ENCODE measurements around the gene GAB3.

The GAB3 gene

GRCh38 chrX:154727418-154727817 is 23.5 kb downstream of the GAB3 start:
- H3K36me3 ChIP-seq: no peaks in the 10 kb centered on the region
- TF ChIP-seq Cebpa-rat (IDR thresholded peaks at IDR 0.05): no peak
- peaks cover 35% of the 10 kb centered on the region for H3K4me1 ChIP-seq
- H4K20me1 ChIP-seq: no peaks in the 10 kb centered on the region; the same call in 1 of the 2 replicates
- no peak overlapping the region for H3K4me2 ChIP-seq
- no peaks in the 10 kb centered on the region for H3K9me3 ChIP-seq
- peaks cover 87% of the 10 kb centered on the region for H3K27me3 ChIP-seq
- H3K9ac ChIP-seq: no peak overlapping the region
- H3K4me3 ChIP-seq: no peak overlapping the region
- no peak overlapping the region for H3K27ac ChIP-seq

- TF ChIP-seq Cebpa-rat (IDR thresholded peaks at IDR 0.05): no peak
- H3K9me3 ChIP-seq: peaks cover 17% of the 10 kb centered on the region
- H3K9ac ChIP-seq: no peak overlapping the region
- H3K27me3 ChIP-seq: peaks cover 75% of the 10 kb centered on the region
- no peaks in the 10 kb centered on the region for H3K36me3 ChIP-seq
- no peak overlapping the region for H3K4me3 ChIP-seq
- no peak overlapping the region for H3K27ac ChIP-seq
- peaks cover 21% of the 10 kb centered on the region for H3K4me1 ChIP-seq
- H3K4me2 ChIP-seq: no peak overlapping the region
- no peaks in the 10 kb centered on the region for H4K20me1 ChIP-seq
These were observed 25.7 kb downstream of the GAB3 start for GRCh38 chrX:154724993-154725756.

GRCh38 chrX:154721155-154721554 is 29.7 kb downstream of the GAB3 start:
- Histone ChIP-seq H3K9ac (no peak overlapping the region), H3K4me2 (no peak overlapping the region)

GRCh38 chrX:154720067-154720466 is 30.8 kb downstream of the GAB3 start:
- H3K4me2 ChIP-seq: peak overlapping the region; percentile 74; the same call in 1 of the 2 replicates
- H4K20me1 ChIP-seq: peaks cover 13% of the 10 kb centered on the region; the same call in 1 of the 2 replicates
- H3K9ac ChIP-seq: no peak overlapping the region
- no peak overlapping the region for H3K4me3 ChIP-seq
- TF ChIP-seq Cebpa-rat (IDR thresholded peaks at IDR 0.05): no peak
- peaks cover 38% of the 10 kb centered on the region for H3K4me1 ChIP-seq
- H3K27me3 ChIP-seq: peaks cover 49% of the 10 kb centered on the region
- peaks cover 17% of the 10 kb centered on the region for H3K9me3 ChIP-seq
- H3K36me3 ChIP-seq: no peaks in the 10 kb centered on the region
- H3K27ac ChIP-seq: 0 out of 2 replicates have a peak overlapping the region, but pooled peaks have one; percentile 66

More at GRCh38 chrX:154721155-154721554, 29.7 kb downstream of the GAB3 start:
- Histone ChIP-seq H4K20me1 (peaks cover 7% of the 10 kb centered on the region; the same call in 1 of the 2 replicates), H3K27me3 (peaks cover 51% of the 10 kb centered on the region), H3K27ac (no peak overlapping the region), H3K4me3 (no peak overlapping the region), H3K4me1 (peaks cover 38% of the 10 kb centered on the region), H3K36me3 (no peaks in the 10 kb centered on the region), H3K9me3 (peaks cover 17% of the 10 kb centered on the region)
- no peak for TF ChIP-seq Cebpa-rat (IDR thresholded peaks at IDR 0.05)

- peak overlapping the region; percentile 66 for H3K27ac ChIP-seq
These were observed 31.7 kb downstream of the GAB3 start for GRCh38 chrX:154719132-154719675.

GRCh38 chrX:154718616-154719015 is 32.3 kb downstream of the GAB3 start:
- Histone ChIP-seq H3K36me3 (no peaks in the 10 kb centered on the region), H3K27me3 (peaks cover 35% of the 10 kb centered on the region), H3K27ac (peak overlapping the region; percentile 66), H3K4me2 (peak overlapping the region; percentile 74), H3K9ac (peak overlapping the region; percentile 17; the same call in 1 of the 2 replicates), H3K9me3 (peaks cover 17% of the 10 kb centered on the region), H3K4me1 (peaks cover 38% of the 10 kb centered on the region), H3K4me3 (0 out of 2 replicates have a peak overlapping the region, but pooled peaks have one; percentile 38), H4K20me1 (peaks cover 13% of the 10 kb centered on the region; the same call in 1 of the 2 replicates)
- TF ChIP-seq Cebpa-rat (IDR thresholded peaks at IDR 0.05): no peak

More at GRCh38 chrX:154719132-154719675, 31.7 kb downstream of the GAB3 start:
- Histone ChIP-seq H4K20me1 (peaks cover 13% of the 10 kb centered on the region; the same call in 1 of the 2 replicates), H3K4me3 (no peak overlapping the region; the same call in 1 of the 2 replicates), H3K4me2 (peak overlapping the region; percentile 74), H3K9me3 (peaks cover 17% of the 10 kb centered on the region), H3K27me3 (peaks cover 40% of the 10 kb centered on the region), H3K4me1 (peaks cover 38% of the 10 kb centered on the region), H3K9ac (no peak overlapping the region; the same call in 1 of the 2 replicates), H3K36me3 (no peaks in the 10 kb centered on the region)
- no peak for TF ChIP-seq Cebpa-rat (IDR thresholded peaks at IDR 0.05)

GRCh38 chrX:154717824-154718223 is 33.1 kb downstream of the GAB3 start:
- Histone ChIP-seq H3K9ac (peak overlapping the region; percentile 17; the same call in 1 of the 2 replicates), H3K36me3 (peaks cover 5% of the 10 kb centered on the region), H4K20me1 (peaks cover 17% of the 10 kb centered on the region; the same call in 1 of the 2 replicates), H3K4me1 (peaks cover 38% of the 10 kb centered on the region), H3K27me3 (peaks cover 36% of the 10 kb centered on the region), H3K4me2 (peak overlapping the region; percentile 74), H3K9me3 (peaks cover 17% of the 10 kb centered on the region), H3K27ac (peak overlapping the region; percentile 66), H3K4me3 (0 out of 2 replicates have a peak overlapping the region, but pooled peaks have one; percentile 38)
- TF ChIP-seq Cebpa-rat (IDR thresholded peaks at IDR 0.05): no peak

- H4K20me1 ChIP-seq: peaks cover 17% of the 10 kb centered on the region; the same call in 1 of the 2 replicates
- H3K36me3 ChIP-seq: peaks cover 23% of the 10 kb centered on the region
- TF ChIP-seq Cebpa-rat (IDR thresholded peaks at IDR 0.05): no peak
- no peak overlapping the region for H3K27ac ChIP-seq
- H3K9ac ChIP-seq: no peak overlapping the region
- H3K4me1 ChIP-seq: peaks cover 38% of the 10 kb centered on the region
- H3K4me2 ChIP-seq: no peak overlapping the region
- H3K27me3 ChIP-seq: peaks cover 42% of the 10 kb centered on the region
- no peak overlapping the region for H3K4me3 ChIP-seq
- H3K9me3 ChIP-seq: peaks cover 2% of the 10 kb centered on the region
These were observed 35.1 kb downstream of the GAB3 start for GRCh38 chrX:154715825-154716224.

GRCh38 chrX:154714925-154715324 is 36.0 kb downstream of the GAB3 start:
- TF ChIP-seq Cebpa-rat (IDR thresholded peaks at IDR 0.05): no peak
- H3K9ac ChIP-seq: no peak overlapping the region
- H3K27ac ChIP-seq: no peak overlapping the region
- H3K4me3 ChIP-seq: no peak overlapping the region
- peaks cover 6% of the 10 kb centered on the region; the same call in 1 of the 2 replicates for H3K9me3 ChIP-seq
- peaks cover 42% of the 10 kb centered on the region for H3K27me3 ChIP-seq
- no peak overlapping the region for H3K4me2 ChIP-seq
- peaks cover 23% of the 10 kb centered on the region for H3K36me3 ChIP-seq
- peaks cover 35% of the 10 kb centered on the region for H3K4me1 ChIP-seq
- peaks cover 17% of the 10 kb centered on the region; the same call in 1 of the 2 replicates for H4K20me1 ChIP-seq
